Activated CD8-positive, alpha-beta memory T cell treated with anti-CD3 and anti-CD28 coated beads for 48 hours (primary cell): Measurements from ENCODE around the gene GTF3C2.
A peak's percentile ranks its signal among the peaks of the same experiment; 100 is the strongest.
"Not testable (repeated sequence)": the region's sequence is repeated elsewhere in the genome, so short reads cannot be mapped to it uniquely, and the experiment has no call there.

Experiments used
- DNase-seq, 3 experiments: peaks; one replicate each; pipeline ENCODE4 v3.0.0-alpha.2; 2020; ENCODE audit warnings: low read depth in 2 of 3, low spot score in 2 of 3

The GTF3C2 gene

GRCh38 chr2:27322301-27322765, 34.2 kb downstream of the GTF3C2 start:
- no peak for DNase-seq

DNA sequence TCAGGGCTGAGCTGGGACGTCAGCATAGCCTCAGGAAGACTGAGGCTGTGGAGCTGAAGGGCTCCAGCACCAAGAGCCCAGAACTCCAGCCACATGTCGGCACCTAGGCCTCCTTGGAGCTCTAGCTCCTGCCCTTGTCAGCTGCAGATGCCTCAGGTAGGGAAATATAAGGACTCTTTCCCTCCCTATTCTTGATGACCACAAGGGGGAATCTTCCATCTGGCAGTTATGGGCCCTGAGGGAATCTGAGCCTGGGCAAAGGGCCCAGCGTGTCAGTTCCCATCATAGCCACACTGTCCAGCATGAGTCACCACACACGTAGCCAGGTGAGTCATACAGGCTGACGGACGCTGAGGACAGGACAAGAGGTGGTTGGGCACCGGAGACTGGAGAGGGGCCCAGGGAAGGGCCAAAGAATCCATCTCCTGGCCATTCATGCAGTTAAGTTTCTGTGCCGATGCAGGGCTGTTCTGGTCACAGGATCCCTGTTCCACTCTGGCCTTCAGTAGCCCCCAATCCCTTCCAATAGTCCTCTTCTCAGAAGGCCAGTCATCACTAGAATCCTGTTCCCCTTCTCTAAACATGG, 35.5 kb downstream of the GTF3C2 start:
- DNase-seq = no peak

- DNase-seq = not testable (repeated sequence)
Observed at GRCh38 chr2:27319839-27320238, 36.7 kb downstream of the GTF3C2 start.

GRCh38 chr2:27316655-27317412, 39.7 kb downstream of the GTF3C2 start:
- DNase-seq = no peak

GRCh38 chr2:27315122-27315521, 41.4 kb downstream of the GTF3C2 start:
- DNase-seq = no peak

DNA sequence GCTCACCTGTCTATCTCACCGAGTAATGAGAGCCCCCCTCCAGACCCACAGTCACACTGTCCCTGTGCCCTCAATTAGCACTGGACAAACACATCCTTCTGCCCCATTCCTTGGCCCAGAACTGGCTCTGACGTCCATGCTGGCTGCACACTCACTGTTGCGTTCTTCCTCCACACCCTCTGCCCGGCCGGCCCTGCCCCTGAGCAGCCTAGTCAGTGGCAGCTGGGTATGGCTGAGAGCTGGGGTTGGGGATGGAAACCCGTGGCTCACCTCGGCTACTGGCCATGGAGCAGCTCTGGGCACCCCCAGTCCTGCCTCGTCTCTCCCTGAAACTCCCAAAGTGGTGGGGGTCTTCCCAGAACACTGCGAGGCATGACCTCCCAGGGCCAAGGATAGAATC, 41.9 kb downstream of the GTF3C2 start:
- no peak for DNase-seq

- no peak for DNase-seq
Observed at GRCh38 chr2:27313882-27314645, 42.5 kb downstream of the GTF3C2 start.

- DNase-seq = no peak
Observed at GRCh38 chr2:27312152-27312551, 44.4 kb downstream of the GTF3C2 start.

DNA sequence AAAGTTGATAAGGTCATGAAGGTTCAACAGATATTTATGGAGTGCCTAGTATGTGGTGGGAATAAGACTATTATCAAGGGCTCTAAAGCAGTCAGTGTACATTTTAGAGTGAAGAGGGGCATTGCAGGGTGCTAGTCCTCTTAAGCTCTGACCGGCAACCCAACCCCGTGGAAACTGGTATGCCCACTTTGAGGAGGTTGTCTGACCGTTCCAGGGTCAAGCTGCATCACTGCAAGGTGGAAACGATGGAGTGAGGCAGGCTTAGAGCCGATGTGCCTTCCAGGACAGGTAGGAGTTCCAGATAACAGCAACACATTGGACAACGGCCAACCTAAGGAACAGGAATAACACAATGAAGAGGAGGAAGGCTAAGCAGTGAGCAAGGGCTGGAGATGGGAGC, 46.9 kb downstream of the GTF3C2 start:
- no peak for DNase-seq

DNA sequence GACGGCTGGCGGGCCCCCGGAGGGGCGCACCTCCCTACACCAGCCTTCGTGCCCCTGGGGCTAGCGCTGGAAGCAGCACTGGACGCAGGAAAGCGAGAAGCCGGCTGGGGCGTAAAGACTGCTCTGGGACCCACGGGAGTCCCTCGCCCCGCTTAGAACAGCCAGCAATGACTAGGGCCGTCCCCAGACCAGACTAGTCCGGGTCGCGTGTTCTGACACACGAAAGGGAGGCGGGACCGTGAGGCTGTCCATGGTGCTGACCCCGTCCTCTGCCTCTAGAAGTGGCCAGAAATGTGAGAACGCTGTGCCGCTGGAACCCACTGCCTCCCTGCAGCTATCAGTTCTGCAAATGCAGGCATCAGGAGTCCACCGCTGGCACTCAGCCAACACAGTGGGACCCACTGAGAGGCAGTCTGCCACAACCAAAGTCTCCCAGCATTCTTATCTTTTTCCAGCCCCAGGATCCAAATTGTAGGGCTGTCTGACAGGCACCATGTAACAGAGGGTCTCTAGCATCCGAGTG, 48.1 kb downstream of the GTF3C2 start, which contains the start of gene UCN:
Gene UCN (minus strand): TSS at position 87 of the 523 bp plus-strand sequence. CDS start 550 bp downstream, outside the sequence.
- DNase-seq = no peak

- no peak for DNase-seq
Observed at GRCh38 chr2:27307545-27308358, 48.8 kb downstream of the GTF3C2 start.

DNA sequence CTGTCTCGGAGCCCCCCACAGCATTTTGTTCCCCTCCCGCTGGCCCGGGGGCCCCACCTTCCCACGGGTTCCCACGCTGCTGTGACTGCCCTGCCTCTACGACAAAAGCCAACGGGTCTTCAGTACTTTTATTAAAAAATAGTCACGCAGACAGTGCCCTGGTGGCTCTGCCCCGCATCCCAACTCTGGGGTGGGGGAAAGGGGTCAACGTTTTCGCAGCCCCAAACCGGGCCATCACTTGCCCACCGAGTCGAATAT, 49.3 kb downstream of the GTF3C2 start:
- DNase-seq = no peak

DNA sequence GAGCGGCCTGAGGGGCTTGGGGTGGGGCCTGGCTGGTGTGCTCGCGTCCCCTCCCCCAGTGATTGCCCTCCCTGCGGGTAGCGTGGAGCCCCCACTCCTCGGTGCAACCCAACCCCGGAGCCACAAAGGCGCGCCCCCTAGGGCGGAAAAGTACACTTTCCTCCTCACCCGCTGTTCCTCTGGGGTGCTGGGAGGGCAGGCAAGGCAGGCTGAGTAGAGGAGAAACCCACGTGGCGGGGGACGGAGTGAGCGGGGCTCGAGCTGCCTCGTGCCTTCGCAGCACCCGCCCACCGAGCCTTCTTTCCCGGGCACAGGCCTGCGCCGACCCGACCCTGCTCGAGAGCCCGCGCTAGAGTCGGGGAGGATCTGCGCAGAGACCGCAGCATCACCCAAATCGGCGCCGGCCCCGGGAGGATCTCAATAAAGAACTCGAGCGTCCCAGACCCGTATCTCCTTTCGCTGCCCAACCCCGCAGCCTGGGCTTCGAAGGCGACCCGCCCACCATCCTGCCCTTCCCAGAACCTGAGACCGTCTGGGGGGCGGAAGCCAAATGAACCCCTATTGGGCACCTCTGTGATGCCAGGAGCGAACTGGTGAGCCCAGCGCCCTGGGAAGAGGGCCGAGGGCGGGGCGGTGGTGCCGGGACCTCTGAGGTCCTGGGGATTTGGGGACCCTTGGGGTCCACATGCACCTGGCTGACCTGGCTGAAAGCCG, 49.8 kb downstream of the GTF3C2 start:
- DNase-seq = peak in 1 of 3 experiments; percentile 13

GRCh38 chr2:27306136-27306535, 50.4 kb downstream of the GTF3C2 start:
- DNase-seq = no peak

- no peak for DNase-seq
Observed at GRCh38 chr2:27305516-27305915, 51.0 kb downstream of the GTF3C2 start.

DNA sequence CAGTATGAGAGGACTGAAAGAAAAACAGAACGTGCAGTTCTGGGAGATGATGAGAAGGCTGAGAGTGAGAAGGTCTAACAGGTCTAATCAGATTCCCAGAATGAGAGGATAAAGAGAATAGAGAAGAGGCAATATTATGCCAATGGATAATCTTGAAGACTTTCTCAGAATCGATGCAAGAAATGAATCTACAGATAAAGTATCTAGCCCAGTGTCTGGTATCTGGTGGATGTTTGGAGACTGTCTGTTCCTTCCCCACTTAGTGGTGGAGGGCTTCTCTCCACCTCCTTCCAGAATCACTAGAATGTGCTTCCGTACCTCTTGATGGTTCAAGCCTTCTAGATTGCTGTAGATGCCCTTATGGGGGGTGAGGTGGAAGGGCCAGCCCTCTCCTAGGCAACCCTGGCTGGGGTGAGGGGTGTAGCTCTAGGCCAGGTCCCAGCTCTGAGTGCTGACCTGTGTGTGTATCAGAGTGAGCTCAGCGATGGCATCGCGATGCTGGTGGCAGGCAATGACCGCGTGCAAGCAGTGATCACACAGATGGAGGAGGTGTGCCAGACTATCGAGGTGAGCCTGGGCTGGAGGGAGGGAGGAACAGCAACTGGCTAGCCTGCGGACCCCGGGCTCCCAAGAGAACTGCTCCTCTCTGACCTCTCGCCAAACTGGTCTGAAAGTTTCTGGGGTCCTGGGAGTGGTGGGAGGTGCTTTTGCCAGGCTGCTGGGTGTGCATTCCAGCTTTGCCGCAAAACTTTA, 51.9 kb downstream of the GTF3C2 start:
- DNase-seq = no peak

DNA sequence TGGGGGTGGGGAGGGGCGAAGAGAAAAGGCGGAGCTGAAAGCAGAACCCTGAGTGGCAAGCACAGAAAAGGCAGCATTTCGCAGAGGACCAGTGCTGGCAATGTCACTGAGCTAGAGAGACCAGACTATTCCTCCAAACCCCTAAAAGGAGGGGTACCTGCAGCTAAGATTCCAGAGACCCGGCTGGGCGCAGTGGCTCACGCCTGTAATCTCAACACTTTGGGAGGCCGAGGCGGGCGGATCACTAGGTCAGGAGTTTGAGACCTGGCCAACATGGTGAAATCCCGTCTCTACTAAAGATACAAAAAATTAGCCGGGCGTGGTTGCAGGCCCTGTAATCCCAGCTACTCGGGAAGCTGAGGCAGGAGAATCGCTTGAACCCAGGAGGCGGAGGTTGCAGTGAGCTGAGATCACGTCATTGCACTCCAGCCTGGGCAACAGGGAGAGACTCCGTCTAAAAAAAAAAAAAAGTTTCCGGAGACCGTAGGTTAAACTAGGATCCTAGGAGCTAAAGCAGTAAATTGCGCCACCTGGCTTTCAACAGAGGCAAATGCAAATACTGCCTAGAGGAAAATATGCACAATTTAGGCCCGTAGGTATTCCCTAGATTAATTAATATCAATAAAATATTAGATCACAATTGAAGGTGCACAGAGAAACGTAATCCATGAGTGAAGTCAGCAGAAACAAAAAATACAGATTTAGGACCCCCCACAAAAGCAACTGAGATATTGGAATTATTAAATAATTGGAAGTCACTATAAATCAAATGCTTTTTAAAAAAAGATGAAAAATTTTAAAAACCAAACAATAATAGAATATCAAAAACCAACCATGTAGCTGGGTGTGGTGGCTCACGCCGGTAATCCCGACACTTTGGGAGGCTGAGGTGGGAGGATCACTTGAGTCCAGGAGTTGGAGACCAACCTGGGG, 53.2 kb downstream of the GTF3C2 start:
- no peak for DNase-seq

- DNase-seq = not testable (repeated sequence)
Observed at GRCh38 chr2:27300606-27301005, 56.0 kb downstream of the GTF3C2 start.
